ENCODE data around the gene PLPP7.

- no peak for TF ChIP-seq CTCF (conservative IDR thresholded peaks at IDR 0.05)
- TF ChIP-seq EZH2 (IDR thresholded peaks at IDR 0.05; ENCODE audit: low read depth) = no peak
Observed at GRCh38 chr9:131279196-131279862, 10.2 kb upstream of the PLPP7 start.
